COLO829 (cell line): ENCODE data around the gene MIS18BP1.
"Not testable (repeated sequence)": the region's sequence is repeated elsewhere in the genome, so short reads cannot be mapped to it uniquely, and the experiment has no call there.

ENCODE experiments used
- DNase-seq: peaks from one replicate; pipeline ENCODE4 v3.0.0; 2012; ENCODE audit warnings: low spot score

The MIS18BP1 gene

DNA sequence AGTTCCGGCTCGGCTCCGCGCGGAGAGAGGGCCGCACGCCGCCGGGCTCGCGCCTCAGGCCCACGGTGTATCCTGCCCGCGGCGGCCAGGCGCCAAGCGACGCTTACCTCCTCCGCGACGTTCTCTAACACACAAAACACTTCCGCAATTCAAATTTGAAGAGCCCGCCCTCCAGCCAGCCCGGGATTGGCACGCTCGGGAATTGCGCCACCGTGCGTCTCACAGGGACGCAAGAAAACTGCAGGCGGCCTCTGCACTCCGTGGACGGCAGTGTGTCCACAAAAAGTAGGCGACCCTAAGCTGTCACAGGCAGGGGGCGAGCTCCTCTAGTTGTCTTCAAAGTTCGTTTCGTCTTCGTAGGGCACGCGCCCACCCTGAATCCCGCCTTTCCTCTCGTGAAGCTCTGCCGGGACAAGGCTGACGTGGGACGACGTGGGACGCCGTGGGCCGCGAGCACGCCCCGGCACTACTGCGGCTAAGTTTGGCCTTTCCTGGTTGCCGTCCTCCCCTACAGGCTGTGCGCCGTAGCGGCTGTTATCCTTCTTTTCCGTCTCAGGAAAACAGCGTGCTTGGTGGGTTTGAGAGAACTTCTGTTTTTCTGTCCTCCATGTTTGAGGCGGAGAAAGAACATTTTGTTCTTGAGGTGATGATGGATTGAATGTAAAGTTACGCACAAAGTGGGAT, at the start of gene MIS18BP1:
TSS of gene MIS18BP1 (minus strand) at position 133 of the 684 bp plus-strand sequence. CDS start 5,916 bp downstream, outside the sequence.
- peak; percentile 90 for DNase-seq

DNA sequence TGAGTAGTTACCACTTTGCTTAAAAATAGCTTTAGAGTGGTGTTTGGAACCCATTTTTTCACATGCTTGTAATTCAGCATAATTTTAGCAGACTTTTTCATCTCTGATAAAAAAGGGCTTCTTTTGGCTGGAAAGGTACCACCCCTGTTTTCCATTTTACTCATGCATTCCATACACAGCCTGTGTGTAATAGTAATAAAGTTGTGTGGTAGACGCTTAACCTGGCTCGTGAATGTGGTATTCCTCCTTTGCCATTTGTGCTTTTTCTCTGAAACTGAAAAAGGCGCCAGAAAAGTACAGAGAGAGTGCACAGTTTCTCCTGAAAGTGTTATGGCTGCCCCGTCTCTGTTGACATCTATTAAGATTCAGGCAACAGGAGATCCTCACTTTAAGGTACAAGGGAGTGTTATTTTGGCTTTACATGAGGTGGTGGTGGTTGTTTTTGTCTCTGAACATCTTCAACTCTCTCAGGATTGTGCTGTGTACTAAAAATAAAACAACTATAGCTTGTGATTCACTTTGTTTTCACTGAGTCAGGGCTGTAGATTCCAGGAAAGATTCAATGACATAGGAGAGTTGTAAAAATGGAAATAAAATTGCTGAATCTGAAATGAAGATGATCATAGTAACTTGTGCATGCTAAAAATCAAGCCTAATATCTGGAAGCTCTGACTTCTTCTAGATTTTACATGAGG, 45.6 kb upstream of the MIS18BP1 start:
- DNase-seq: no peak

DNA sequence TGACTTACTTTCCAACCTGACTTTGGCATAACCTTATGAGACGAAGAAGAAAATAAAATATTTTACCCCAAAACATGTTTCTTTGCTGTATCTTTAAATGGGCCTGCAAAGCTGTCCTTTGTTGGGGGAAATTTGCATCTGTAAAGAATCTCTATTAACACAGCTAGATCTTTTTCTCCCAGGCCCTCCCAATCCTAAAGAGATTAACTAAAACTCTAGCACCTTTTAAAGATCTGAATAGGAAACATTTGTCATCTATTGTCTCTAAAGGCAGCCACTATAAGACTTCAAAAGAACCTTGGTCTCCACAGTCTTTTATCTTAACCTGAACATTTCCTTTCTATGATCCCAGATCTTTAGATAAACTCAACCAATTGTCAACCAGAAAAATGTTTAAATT, 41.8 kb upstream of the MIS18BP1 start:
- not testable (repeated sequence) for DNase-seq

DNA sequence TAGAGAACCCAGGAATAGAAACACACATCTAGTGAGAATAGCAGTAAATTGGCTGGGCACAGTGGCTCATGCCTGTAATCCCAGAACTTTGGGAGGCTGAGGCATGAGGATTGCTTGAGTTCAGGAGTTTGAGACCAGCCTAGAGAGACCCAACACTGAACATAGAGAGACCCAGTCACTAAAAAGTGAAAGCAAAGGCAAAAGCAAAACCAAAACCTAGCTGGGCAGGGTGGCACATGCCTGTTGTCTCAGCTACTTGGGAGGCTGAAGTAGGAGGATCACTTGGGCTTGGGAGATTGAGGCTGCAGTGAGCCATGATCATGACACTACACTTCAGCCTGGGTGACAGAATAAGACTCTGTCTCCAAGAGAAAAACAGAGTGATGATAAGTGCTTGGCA, 37.5 kb upstream of the MIS18BP1 start:
- DNase-seq: no peak

DNA sequence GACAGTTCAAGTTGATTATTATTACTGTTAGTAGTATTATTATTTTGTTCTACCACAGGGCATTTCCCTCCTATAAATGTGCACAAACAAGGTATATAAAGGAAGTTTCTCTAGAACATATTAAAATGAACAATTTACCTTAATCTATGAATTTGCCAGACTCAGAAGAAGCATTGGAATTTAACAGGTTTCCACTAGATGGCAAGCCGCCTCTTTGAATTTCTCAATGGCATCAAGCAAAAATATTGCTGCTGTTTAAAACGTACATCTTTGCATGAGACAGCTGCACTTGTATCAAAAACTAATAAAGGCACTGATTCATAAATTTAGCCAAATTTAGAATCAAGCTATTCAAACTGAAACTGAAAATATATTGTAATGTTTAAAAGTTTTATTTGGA, 34.6 kb upstream of the MIS18BP1 start:
- DNase-seq: no peak

DNA sequence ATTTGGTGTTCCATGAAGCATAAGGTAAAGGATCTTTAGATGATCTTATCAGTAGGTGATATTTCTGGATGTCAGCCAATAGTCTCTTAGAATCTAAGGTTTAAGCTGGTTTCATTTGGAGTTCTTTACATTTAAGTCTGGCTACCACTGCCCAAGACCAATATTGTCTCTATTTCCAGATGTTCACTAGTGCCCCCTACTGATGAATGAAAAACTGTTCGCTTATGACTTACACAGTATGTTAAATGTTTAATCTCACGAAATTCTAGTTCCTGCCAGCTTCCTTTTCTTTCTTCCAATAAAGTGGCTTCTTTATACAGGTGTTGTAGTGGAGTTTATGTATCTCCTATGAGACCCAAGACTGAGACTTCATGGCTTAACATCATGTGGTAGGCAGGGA, 31.8 kb upstream of the MIS18BP1 start:
- DNase-seq: no peak

DNA sequence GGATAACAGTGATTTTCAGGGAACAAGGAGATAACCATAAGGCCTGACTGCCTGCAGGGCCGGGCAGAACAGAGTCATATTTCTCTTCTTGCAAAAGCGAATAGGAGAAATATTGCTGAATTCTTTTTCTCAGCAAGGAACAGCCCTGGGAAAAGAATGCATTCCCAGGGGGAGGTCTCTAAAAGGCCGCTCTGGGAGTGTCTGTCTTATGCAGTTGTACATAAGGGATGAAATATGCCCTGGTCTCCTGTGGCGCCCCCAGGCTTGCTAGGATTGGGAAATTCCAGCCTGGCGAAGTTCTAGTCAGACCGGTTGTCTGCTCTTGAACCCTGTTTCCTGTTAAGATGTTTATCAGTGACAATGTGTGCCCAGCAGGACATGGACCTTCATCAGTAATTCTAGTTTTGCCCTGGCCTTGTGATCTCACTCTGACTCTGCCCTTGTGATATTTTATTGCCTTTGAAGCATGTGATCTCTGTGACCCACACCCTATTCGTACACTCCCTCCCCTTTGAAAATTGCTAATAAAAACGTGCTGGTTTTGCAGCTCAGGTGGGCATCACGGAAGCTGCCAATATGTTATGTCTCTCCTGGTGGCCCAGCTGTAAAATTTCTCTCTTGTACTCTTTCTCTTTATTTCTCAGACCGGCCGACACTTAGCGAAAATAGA, 28.9 kb upstream of the MIS18BP1 start:
- DNase-seq: not testable (repeated sequence)

DNA sequence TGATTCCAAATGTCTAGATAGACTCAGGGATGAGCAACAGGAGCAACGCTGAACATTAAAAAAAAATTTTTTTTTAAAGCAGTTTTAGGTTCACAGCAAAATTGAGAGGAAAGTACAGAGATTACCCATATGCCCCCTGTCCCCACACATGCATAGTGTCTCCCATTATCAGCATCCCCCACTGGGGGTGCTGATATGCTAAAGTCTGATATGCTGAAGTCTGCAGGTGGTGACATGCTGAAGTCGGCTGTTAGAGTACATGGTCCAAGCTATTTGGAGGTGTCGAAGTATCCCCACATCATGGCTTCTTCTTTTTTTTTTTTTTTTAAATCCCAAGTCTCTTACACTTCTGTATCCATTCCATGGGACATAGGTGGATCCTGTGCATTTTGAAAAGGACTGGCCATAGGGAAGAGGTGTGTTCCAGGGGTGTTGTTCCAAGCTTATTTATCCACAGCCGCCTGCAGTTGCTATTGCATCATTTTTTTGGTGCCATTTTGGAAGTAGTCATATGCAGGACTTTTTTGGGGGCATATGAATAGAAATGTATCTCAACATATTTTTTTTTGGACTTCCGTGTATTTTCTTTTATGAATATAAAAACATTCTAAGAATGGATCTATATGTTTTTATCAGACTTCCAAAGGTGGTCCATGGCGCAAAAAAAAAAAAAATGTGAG, 19.0 kb upstream of the MIS18BP1 start:
- no peak for DNase-seq

DNA sequence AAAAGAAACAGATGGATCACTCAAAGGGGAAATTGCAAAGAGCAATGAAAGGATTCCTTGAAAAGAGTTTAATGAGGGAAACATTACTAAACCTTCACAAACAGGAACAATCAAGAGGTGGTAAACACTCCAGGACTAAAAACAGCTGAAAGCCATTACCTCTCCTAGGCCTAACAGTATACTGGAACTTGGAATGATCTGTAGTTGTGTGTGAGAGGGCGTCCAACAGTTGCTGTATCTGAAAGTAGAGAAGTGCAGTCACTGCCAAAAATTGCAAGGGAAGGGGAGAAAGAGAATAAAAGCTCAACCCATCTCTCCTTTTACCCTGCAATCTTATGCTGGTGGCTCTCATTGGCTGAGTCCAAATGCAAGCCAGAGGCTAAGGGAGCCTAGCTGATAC, 17.0 kb upstream of the MIS18BP1 start:
- no peak for DNase-seq

DNA sequence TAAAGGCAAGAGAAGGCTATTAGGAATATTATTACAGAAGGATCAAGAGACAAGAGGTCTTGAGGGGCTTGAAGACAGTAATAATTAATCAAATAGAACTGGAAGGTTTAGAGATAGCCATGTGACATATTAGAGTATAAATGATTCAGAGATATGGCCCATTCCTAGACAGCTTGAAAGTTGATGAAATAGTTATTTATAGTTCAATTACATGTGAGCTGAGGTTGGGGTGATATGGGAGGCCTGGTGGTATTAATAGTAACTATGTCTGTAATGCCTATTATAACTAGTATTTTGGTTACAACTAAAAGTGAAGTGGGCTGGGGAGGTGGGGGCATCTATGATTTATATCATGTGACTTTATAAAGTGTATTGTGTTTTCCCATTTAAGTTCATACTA, 14.1 kb upstream of the MIS18BP1 start:
- no peak for DNase-seq

DNA sequence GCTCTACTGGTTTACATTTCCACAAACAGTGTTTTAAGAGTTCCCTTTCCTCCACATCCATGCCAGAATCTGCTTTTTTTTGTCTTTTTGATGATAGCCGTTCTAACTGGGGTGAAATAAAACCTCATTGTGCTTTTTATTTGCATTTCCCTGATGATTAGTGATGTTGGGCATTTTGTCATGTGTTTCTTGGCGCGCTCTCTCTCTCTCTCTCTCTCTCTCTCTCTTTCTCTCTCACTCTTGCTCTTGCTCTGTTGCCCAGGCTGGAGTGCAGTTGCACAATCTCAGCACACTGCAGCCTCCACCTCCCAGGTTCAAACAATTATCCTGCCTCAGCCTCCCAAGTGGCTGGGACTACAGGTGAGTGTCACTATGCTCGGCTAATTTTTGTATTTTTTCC, 9.6 kb upstream of the MIS18BP1 start:
- no peak for DNase-seq

DNA sequence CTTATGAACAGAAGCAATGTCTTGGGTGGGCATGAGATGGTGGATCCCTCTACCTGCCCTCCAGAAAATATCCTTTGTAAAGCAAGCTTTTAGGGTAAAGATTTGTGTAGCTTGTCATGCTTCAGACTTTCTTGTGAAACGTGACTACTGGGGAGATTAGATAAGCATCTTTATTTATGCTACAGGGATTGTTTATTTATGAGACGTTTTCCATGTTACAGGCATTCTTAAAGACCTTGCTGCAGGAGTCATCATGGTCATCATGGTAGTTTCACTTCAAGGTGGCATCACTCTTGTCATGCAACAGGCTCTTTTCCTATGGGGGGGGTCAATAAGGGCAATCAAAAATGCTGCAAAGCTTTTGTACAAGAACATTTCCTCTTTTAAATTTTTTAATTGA, 8.2 kb upstream of the MIS18BP1 start:
- DNase-seq: no peak

DNA sequence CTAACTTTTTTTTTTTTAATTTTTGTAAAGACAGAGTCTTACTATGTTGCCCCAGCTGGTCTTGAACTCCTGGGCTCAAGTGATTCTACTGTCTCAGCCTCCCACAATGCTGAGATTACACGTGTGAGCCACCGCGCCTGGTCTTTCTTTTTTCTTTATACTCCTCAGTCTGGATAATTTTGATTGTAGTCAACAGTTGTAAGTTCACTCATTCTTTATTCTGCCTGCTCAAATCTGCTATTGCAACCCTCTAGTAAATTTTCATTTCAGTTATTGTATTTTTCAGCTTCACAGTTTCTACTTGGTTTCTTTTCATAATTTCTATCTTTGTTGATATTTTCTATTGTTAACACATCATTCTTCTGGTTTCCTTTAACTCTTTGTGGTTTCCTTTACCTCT, 5.8 kb upstream of the MIS18BP1 start:
- no peak for DNase-seq

DNA sequence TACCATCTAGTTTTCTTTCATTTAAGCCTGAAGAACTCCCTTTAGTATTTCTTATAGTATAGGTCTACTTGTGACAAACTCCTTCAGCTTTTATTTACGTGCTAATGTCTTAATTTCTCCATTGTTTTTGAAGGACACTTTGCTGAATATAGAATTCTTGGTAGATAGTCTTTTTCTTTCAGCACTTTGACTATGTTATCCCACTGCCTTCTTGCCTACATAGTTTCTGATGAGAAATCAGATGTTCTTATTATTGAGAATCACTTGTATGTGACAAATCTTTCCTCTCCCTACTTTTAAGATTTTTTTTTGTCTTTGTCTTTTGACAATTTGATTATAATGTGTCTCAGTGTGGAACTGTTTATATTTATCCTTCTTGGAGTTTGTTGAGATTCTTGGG, 5.1 kb upstream of the MIS18BP1 start:
- no peak for DNase-seq

DNA sequence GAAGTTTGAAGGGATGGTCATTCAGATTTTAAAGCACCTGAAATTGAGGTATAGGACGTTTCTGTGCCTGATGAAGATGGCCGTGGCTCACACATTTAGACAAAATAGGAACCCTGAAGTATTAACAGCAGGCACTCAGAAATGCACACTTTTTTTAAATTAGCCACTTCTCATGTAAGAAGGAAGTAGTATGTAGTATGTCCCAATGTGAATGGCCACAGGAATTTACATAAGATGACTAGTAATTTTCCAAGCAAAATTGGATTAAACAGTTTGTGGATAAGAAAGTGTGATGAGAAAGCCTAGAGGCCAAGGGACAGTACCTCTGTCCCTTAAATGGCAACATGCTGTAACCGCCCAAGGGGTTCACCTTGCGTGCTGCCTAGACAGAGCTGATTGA, 1.8 kb upstream of the MIS18BP1 start:
- DNase-seq: no peak

DNA sequence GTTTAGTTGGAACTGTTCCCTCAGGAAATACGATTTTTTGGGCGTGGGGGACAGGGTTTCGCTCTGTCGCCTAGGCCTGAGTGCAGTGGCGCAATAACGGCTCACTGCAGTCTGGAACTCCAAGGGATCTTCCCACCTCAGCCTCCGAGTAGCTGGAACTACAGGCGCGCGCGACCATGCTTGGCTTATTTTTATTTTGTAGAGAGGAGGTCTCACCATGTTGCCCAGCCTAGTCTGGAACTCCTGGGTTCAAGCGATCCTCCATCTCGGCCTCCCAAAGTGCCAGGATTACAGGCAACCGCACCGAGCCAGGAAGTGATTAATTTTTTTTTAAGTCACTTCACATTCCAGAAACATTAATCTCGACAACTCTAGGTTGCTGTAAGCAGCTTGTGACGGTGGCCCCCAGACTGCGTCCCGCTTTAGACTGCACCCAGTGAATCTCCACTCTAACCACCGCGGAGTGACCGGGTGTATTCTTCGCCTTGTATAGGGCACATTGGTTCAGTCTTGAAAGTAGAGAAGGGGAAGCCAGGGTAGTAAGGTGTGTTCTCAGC, 830 bp upstream of the MIS18BP1 start:
- DNase-seq: no peak

DNA sequence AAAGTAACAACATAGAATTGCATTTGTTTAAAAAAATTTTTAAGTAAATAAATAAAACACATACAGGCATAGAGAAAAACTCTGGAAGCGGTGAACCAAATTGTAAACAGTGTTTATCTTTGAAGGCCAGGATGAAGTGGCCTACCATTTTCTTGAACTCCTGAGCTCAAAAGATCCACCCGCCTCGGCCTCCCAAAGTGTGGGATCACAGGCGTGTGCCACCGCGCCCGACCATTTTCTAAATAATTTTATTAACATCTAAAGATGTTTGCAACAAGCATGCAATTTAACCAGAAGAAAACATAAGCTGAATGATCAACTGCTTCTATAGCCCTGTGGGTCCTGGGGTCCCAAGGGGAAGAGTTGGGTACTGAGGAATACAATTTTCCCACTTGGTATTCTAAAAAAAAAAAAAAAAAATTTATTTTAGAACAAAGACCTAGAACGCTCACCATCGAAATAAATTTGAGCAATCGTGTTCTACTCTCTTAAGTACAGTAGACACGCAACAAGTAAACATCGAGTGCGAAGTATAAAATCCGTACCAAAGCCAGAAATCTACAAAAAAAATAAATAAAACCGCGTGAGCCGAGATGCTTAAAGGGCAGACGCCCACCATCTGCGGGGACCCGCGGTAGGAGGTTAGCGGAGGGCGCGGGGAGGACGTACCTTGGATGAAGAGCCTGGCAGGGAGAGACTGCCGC, 484 bp downstream of the MIS18BP1 start:
- no peak for DNase-seq

DNA sequence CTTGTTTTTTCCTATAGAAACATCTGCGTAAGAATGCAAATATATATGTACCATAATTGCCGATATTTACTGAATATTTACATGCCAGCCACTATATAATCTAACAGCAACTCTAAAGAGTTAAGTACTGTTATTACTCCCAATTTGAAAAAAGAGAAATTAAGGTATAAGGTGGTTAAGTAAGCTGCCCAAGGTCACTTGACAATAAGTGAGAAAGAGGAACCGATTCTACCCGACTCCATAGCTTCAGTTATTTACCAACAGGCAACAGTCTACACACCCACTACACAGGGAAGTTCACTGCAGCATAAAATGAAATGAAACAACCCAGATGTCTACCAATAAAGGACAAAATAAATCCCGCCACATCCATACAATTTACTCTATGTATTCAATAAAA, 1.1 kb downstream of the MIS18BP1 start:
- no peak for DNase-seq

DNA sequence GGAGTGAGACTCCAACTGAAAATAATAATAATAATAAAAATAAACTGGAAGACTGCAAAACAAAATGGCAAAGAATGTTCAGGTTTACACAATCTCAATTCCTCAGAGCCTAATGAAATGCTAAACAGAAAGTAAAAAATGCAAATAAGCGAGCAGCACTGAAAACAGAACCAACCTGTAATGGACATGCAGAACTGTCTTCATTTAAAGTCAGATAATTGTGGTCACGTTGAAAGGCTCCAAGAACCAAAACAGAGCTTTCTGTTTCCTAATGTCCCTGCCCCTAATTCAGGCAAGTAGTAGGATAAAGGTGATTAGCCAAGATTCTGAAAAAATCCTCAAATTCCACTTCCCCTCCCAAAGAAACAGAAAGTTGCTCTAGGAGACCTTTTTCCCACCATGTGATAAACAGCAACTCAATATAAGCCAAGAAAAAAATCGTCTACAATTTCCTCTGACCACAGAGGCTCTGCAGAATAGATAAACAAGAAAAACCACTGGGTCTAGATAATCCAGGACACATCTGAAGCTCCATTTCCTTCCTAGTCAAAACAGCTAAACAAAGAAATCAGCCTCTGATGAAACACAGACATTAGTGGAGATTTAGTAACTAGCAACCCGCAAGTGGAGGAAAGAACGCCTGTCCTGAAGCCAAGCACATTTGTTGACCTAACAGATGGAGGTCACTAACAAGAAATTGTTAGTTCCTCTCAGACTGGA, 3.0 kb downstream of the MIS18BP1 start:
- no peak for DNase-seq

DNA sequence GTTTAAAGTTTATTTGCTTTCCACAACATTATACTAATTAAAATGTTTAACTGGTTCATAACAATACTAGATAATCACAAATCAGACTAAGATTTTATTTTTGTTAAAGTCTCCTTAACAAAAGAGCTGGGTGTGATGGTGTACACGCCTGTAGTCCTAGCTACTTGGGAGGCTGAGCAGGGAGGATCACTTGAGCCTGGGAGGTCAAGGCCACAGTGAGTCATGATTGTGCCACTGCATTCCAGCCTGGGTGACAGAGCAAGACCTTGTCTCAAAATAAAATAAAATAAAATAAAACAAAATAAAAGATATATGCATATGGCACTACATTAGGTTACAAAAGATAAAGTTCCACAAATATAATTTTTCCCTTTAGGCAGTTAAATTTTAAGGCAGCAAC, 5.6 kb downstream of the MIS18BP1 start:
- DNase-seq: no peak

DNA sequence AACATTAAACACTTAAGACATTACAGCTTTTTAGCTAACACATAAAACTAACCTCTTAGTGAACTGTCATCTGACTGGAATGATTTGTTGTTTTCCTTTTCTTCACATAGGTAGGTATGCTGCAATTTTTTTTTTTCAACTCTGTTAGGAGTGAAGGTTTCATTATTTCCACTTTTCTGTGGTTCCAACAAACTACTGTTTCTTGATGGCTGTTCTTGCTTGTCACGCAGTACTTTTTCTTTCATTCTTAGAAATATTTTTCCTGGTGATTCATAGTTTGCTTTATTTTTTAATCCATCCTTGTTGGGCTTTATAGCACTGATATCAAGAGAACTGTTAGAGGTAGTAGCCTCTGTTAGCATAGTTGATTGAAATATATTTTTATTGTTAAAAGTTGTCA, 6.3 kb downstream of the MIS18BP1 start:
- DNase-seq: no peak
